NCI-H748 treated with DMSO at 0.1 percent for 48 hours (cell line): Measurements from ENCODE around the gene CRTC1.
"Not testable (repeated sequence)": the region's sequence is repeated elsewhere in the genome, so short reads cannot be mapped to it uniquely, and the experiment has no call there.

ENCODE experiments used
- DNase-seq: peaks from one replicate; lab custom pipeline; 2025; lab: John Stamatoyannopoulos, UW

Gene CRTC1

GRCh38 chr19:18669524-18669817 lies 14.0 kb upstream of the CRTC1 start:
- no peak for DNase-seq

DNA sequence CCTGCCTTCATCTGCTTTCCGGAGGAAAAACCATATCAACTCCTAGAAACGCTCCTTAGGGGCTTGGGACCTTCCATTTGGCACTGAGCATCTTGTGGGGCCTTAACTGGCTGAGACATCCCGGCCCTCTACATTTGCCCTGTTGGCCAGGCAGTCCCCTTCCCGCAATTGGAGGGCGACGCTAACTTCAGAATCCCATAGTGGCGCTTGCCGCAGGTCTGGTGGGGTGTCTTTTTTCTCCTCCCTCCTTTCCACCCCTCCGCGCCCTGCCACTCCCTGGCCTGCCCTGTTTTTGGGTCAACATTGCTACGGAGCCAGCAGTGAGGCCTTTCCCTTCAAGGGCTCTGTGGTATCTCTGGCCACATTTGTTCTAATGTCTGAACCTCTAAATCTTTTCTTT lies 13.6 kb upstream of the CRTC1 start:
- DNase-seq: no peak

DNA sequence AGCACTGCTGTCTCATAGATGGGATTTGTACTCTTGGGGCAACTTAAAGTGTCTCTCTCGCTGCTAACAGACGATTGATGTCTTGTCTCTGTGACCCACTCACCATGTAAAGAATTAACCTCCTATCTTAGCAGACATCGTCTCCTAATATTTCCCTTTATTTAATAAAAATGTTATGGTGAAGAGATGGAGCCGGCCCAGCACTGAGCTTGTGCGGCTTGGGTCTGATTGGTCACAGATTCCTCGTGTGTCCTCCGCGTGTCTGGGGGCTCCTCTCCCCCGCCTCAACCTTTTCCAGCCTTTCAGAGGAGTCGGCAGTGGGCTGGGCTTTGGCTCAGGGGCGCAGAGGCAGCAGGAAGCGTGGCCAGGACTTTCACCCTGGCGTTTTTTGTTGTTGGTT lies 13.2 kb upstream of the CRTC1 start:
- no peak for DNase-seq

GRCh38 chr19:18671303-18672043 lies 12.0 kb upstream of the CRTC1 start:
- no peak for DNase-seq

DNA sequence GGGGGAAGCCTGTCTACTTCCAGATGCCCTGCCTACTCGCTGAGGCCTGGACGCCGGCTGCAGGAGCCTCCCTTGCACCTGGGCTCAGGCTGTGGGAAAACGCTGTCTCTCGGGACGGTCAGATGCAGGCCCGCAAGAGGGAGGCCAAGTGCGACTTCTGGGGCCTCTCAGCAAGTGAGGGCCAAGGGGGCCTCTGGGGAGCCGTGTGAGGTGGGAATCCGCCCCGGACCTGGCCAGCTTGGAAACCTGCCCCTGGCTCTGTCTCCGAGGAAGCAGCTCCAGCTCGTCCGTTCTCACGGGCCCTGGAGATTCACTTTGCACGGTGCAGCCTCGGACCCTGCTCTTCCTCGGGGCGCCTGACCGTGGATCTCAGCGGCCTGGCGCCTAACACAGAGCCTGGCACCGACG lies 11.4 kb upstream of the CRTC1 start:
- DNase-seq: no peak

- no peak for DNase-seq
Observed at GRCh38 chr19:18672606-18673337, 10.7 kb upstream of the CRTC1 start.

GRCh38 chr19:18674616-18675015 lies 8.9 kb upstream of the CRTC1 start:
- no peak for DNase-seq

DNA sequence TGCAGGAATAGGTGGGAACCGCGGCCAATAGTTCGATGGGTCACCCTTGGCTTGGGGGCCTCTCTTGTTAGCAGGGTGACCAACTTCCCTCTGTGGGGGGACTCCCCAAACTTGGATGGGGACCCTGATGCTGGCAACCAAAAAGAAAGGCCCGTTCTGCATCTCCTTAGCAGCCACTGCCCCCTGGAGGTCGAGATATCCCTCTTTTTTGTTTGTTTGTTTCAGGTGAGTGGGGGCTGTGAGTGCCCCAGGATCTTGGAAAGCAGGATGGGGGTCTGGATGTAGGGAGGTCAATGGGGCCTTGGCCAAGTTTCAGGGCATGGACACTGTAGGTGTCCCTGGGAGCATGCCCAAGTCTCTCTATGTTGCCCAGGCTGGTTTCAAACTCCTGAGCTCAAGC lies 7.7 kb upstream of the CRTC1 start:
- no peak for DNase-seq

- no peak for DNase-seq
Observed at GRCh38 chr19:18676692-18677091, 6.8 kb upstream of the CRTC1 start.

- DNase-seq: no peak
Observed at GRCh38 chr19:18677156-18677555, 6.3 kb upstream of the CRTC1 start.

DNA sequence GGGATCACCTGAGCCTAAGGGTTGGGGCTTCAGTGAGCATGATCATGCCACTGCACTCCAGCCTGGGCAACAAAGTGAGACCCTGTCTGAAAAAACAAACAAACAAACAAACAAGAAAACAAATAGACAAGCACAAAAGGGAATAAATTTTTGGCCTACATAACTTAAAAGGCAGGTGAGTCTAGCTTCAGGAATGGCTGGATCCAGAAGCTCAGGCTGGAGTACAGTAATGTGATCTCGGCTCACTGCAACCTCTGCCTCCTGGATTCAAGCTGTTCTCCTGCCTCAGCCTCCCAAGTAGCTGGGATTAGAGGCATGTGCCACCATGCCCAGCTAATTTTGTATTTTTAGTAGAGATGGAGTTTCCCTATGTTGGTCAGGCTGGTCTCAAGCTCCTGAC lies 3.3 kb upstream of the CRTC1 start:
- DNase-seq: not testable (repeated sequence)

- DNase-seq: no peak
Observed at GRCh38 chr19:18682807-18683108, 722 bp upstream of the CRTC1 start.

- no peak for DNase-seq
Observed at GRCh38 chr19:18683958-18684641, 620 bp downstream of the CRTC1 start.

- DNase-seq: no peak
Observed at GRCh38 chr19:18684642-18684993, 1.1 kb downstream of the CRTC1 start.

GRCh38 chr19:18685597-18686190 lies 2.2 kb downstream of the CRTC1 start:
- no peak for DNase-seq

DNA sequence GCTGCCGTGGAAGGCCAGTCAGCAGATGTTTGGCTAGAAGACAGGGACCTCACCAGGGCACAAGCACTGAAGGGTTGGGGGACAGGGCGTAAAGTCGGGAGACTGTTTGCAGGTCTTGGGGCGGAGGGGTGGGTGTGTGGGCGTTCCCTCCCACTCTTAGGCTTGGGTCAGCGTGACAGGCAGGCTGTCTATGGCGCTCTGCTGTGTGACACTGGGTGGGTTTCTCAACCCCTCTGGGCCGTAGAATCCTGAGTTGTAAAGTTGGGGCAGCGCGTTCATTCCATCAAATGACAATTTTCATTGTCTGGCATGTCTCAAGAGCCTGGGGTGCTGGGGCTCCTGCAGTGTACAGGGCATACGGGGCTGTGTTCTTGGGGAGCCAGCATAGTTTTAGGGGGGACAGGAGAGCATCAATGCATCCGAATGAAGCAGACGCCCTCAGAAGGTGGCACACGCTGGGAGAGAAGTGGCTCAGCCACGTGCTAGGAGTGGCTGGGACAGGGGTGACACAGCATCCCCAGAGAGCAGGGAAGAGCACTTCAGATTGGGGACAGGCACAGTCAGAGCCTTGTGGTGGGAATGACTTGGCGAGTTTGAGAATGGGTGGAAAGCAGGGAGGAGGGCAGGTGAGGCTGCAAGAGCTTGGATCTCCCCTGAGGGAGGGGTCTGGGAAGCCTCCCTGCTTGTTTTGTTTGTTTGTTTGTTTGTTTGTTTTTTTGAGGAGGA lies 4.4 kb downstream of the CRTC1 start:
- no peak for DNase-seq

DNA sequence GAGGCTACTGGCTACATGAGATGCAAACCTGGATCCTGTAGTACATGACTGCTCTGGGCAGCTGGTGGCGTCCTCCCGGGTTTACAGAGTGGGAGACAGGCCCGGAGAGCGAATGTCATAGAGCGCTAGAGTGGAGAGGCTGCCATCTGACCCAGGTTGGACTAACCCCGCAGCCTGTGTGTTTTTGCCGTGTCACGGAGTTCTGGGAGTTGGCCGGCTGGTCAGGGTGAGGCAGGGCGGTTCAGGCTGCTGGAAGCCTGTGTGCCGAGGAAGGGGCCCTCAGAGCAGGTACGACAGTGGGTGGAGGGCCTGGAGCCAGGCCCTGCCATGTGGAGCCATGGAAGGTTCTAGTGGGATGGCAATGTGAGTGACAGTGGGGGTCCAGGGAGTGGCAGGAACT lies 12.5 kb downstream of the CRTC1 start:
- DNase-seq: no peak

- DNase-seq: no peak
Observed at GRCh38 chr19:18697680-18698079, 14.2 kb downstream of the CRTC1 start.

- DNase-seq: no peak
Observed at GRCh38 chr19:18698321-18699167, 15.1 kb downstream of the CRTC1 start.

DNA sequence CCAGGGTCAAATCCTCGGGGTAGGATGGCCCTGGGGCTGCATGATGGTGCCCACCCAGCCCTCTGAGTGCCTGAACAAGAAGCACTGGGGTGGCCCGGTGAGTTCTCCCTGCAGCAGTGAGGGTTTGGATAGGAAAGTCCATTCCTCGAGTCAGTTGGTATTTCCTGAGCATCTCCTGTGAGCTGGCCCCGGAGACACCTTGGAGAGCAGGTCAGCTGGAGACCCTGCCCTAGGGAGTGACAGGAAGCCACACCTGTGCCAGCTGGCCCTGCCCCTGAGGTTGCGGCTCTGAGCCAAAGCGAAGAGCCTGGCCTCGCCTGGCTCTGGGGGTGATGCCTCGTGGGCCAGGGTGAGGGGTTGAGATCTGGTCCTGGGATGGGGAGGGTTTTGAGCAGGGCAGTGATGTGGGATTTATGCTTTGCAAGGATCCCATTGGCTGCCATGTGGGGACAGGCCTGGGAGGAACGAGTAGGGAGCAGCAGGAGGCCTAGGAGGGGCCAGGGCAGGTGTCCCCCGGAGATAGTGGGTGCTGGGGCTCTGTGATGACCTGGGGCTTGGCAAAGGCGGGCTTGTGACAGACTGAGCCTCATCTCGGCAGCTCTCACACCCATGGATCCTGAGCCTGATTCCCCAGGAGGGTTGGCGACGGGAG lies 16.0 kb downstream of the CRTC1 start:
- DNase-seq: no peak
